PC-3 (cell line): ENCODE results near the gene RNF19B. TPM values are rescaled to one million over a fixed set of nuclear protein-coding genes. Genes with fewer than 3 reads are reported as not detected.

Experiments
- ATAC-seq: fragments of 200-7000 bp; cut with Tn5 transposase; 2 replicates; pipeline ENCODE4 v1.9.1; 2020; ENCODE audit warnings: mild to moderate bottlenecking, moderate library complexity
- BruUV-seq: library from RNA; stranded (reverse); fragments of 400-500 nt; replicated peaks from 2 replicates; lab custom pipeline; 2021; lab: Mats Ljungman, UMichigan
- CTCF ChIA-PET: fragments of 300-600 bp; sonication (Branson Sonifier 250); formaldehyde crosslinking; loops from one replicate; lab custom pipeline; 2022; ENCODE audit warnings: antibody characterized with exemption; lab: Charles Lee
- POLR2A ChIA-PET: fragments of 300-600 bp; sonication (Branson Sonifier 250); formaldehyde crosslinking; loops from one replicate; lab custom pipeline; 2022; ENCODE audit warnings: antibody characterized with exemption; ENCODE audit not compliant: unreplicated experiment; lab: Charles Lee
- DNase-seq: peaks from one replicate; pipeline ENCODE4 v3.0.0-alpha.2; 2015
- H2AFZ ChIP-seq: fragments of 300-600 bp; sonication (generic); 2 replicates; pipeline ENCODE4 v1.6.0; 2016; ENCODE audit warnings: antibody characterized with exemption, low read length
- H3F3A ChIP-seq: fragments of 300-600 bp; sonication (generic); one replicate; pipeline ENCODE4 v1.6.0; 2017; ENCODE audit warnings: antibody characterized with exemption, low read length, control low read depth, mild to moderate bottlenecking; ENCODE audit not compliant: unreplicated experiment
- H3K27ac ChIP-seq: fragments of 300-600 bp; sonication (generic); 2 replicates; pipeline ENCODE4 v1.5.1; 2016; ENCODE audit warnings: mild to moderate bottlenecking, low read length
- H3K27me3 ChIP-seq: fragments of 300-600 bp; sonication (generic); 2 replicates; pipeline ENCODE4 v1.6.1; 2016; ENCODE audit warnings: low read length, mixed read lengths
- H3K36me3 ChIP-seq: fragments of 300-600 bp; sonication (generic); 2 replicates; pipeline ENCODE4 v1.6.1; 2016; ENCODE audit warnings: low read depth, mixed run types, low read length, mixed read lengths
- H3K4me1 ChIP-seq: fragments of 300-600 bp; sonication (generic); 2 replicates; pipeline ENCODE4 v1.5.1; 2016; ENCODE audit warnings: low read length; ENCODE audit not compliant: insufficient read depth
- H3K4me2 ChIP-seq: fragments of 300-600 bp; sonication (generic); 2 replicates; pipeline ENCODE4 v1.6.0; 2016; ENCODE audit warnings: low read length
- H3K4me3 ChIP-seq: fragments of 300-600 bp; sonication (generic); 2 replicates; pipeline ENCODE4 v1.5.1; 2016; ENCODE audit warnings: mild to moderate bottlenecking, low read length, mixed read lengths
- H3K79me2 ChIP-seq: fragments of 300-600 bp; sonication (generic); 2 replicates; pipeline ENCODE4 v1.6.1; 2017; ENCODE audit warnings: low read length, mixed read lengths
- H3K9ac ChIP-seq: fragments of 300-600 bp; sonication (generic); 2 replicates; pipeline ENCODE4 v1.6.0; 2016; ENCODE audit warnings: mild to moderate bottlenecking, low read length
- H3K9me2 ChIP-seq: fragments of 300-600 bp; sonication (generic); replicated peaks from 2 replicates; pipeline ENCODE4 v1.6.1; 2016; ENCODE audit warnings: mixed run types, low read length, mixed read lengths
- H3K9me3 ChIP-seq: fragments of 300-600 bp; sonication (generic); 2 replicates; pipeline ENCODE4 v1.6.1; 2016; ENCODE audit warnings: low read length, mixed read lengths
- H4K20me1 ChIP-seq: fragments of 300-600 bp; sonication (generic); 2 replicates; pipeline ENCODE4 v1.6.1; 2016; ENCODE audit warnings: low read length, mixed read lengths
- EZH2 ChIP-seq: fragments of 300-600 bp; sonication (generic); IDR thresholded peaks from one replicate; pipeline ENCODE4 v1.6.1; 2017; ENCODE audit warnings: antibody characterized with exemption, mild to moderate bottlenecking, low read length; ENCODE audit not compliant: unreplicated experiment
- EZH2phosphoT487 ChIP-seq: fragments of 300-600 bp; sonication (generic); IDR thresholded peaks from 2 replicates; pipeline ENCODE4 v1.6.1; 2018; ENCODE audit warnings: mild to moderate bottlenecking, antibody characterized with exemption, low read length, borderline replicate concordance
- intact Hi-C: fragments of 100-400 bp; cut with micrococcal nuclease; formaldehyde crosslinking; loops from 2 replicates; pipeline ENCODE4 v1.9.0; 2023
- total RNA-seq: library from RNA; depleted of rRNA; stranded (reverse); fragments of >200 nt; gene quantifications from 2 replicates; pipeline ENCODE4 v1.2.3, GENCODE V29; 2014; rRNA removed
- TF ChIP-seq, protein P1 (sequence below): fragments of 300-600 bp; sonication (generic); conservative IDR thresholded peaks from 2 replicates; pipeline ENCODE4 v1.5.1; 2017; ENCODE audit warnings: antibody characterized with exemption, low read depth, mild to moderate bottlenecking, low read length

RNF19B gene
- total RNA-seq, 1 experiment from 2014 or later: 17.9 TPM

DNA sequence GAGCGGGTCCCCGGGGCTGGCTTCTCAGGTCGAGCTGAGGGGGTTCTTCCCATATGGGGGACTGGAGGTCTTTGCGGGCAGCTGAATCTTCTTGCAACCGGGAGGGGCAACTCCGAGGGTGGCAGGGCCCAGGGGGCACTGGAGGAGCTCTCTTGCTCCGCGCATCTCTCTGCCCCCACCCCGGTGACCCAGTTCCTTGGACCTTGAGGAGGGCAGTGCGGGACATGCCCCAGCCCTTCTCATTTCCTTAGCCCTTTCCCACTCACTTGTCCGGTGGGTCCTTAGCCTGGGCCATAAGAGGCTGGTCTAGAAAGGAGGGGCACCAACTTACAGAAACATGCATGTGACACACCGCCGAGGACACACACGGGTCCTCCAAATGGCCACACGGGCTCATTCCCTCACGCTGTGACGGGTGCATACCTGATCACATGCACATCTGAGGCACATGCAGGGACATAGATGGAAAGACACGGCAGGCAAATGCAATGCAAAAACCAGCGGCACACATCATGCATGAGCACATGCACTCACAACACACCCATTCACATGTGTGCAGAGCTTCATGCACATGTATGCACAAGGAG is 77.7 kb downstream of the RNF19B start:
- ATAC-seq (no peak), DNase-seq (no peak)
- Histone ChIP-seq H3K4me2 (no peak overlapping the region), H3K9me2 (no peaks in the 10 kb centered on the region), H4K20me1 (no peaks in the 10 kb centered on the region), H3K4me1 (no peaks in the 10 kb centered on the region), H3K4me3 (no peak overlapping the region), H3K9me3 (no peaks in the 10 kb centered on the region), H3K79me2 (no peaks in the 10 kb centered on the region), H2AFZ (no peak overlapping the region), H3F3A (no peaks in the 10 kb centered on the region), H3K27ac (no peak overlapping the region), H3K9ac (no peak overlapping the region), H3K36me3 (no peaks in the 10 kb centered on the region), H3K27me3 (no peaks in the 10 kb centered on the region)
- TF ChIP-seq EZH2phosphoT487 (no peak), EZH2 (no peak)
- TF ChIP-seq, protein P1, sequence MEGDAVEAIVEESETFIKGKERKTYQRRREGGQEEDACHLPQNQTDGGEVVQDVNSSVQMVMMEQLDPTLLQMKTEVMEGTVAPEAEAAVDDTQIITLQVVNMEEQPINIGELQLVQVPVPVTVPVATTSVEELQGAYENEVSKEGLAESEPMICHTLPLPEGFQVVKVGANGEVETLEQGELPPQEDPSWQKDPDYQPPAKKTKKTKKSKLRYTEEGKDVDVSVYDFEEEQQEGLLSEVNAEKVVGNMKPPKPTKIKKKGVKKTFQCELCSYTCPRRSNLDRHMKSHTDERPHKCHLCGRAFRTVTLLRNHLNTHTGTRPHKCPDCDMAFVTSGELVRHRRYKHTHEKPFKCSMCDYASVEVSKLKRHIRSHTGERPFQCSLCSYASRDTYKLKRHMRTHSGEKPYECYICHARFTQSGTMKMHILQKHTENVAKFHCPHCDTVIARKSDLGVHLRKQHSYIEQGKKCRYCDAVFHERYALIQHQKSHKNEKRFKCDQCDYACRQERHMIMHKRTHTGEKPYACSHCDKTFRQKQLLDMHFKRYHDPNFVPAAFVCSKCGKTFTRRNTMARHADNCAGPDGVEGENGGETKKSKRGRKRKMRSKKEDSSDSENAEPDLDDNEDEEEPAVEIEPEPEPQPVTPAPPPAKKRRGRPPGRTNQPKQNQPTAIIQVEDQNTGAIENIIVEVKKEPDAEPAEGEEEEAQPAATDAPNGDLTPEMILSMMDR: no peak
- ChIA-PET CTCF (no interaction called here), POLR2A (no interaction called here)
- intact Hi-C loops: no loop called here
- BruUV-seq: no TSS peak

Other genes starting within 250 kb of the RNF19B start
- 108 and 115 TPM in 2 replicates for gene YARS1, start 147.5 kb downstream of the RNF19B start, total RNA-seq
- 13.2 and 13.8 TPM in 2 replicates for gene S100PBP, start 147.2 kb downstream of the RNF19B start, total RNA-seq
- gene FNDC5, start 93.9 kb downstream of the RNF19B start, total RNA-seq: 0.22 and 0.35 TPM in 2 replicates
- not detected in 2 replicates for gene HPCA, start 78.3 kb downstream of the RNF19B start, total RNA-seq
- 175 and 194 TPM in 2 replicates for gene TMEM54, start 63.4 kb downstream of the RNF19B start, total RNA-seq
- 213 and 236 TPM in 2 replicates for gene AK2, start 72.1 kb upstream of the RNF19B start, total RNA-seq
- 2.2 and 3.3 TPM in 2 replicates for gene AZIN2, start 116.3 kb upstream of the RNF19B start, total RNA-seq
- gene TRIM62, start 217.2 kb upstream of the RNF19B start, total RNA-seq: 3.9 and 9.7 TPM in 2 replicates